HepG2 (cell line): ENCODE measurements around the gene CSNK1G1. TPM values are rescaled to one million over a fixed set of nuclear protein-coding genes. Genes with fewer than 3 reads are reported as not detected.

Source experiments
- CBX1 ChIP-seq: IDR thresholded peaks from one replicate; pipeline ENCODE4 v1.6.1; 2016; ENCODE audit warnings: antibody characterized with exemption, low read depth
- JUN ChIP-seq: sonication (generic); formaldehyde crosslinking; IDR thresholded peaks from 2 replicates; pipeline ENCODE4 v1.4.0; 2020; ENCODE audit warnings: mild to moderate bottlenecking, missing genetic modification reagents
- KAT2B ChIP-seq: fragments of 150-350 bp; IDR thresholded peaks from 2 replicates; pipeline ENCODE4 v1.6.1; 2014; ENCODE audit warnings: low read depth, low read length, borderline replicate concordance
- NCOA1 ChIP-seq: sonication (generic); formaldehyde crosslinking; IDR thresholded peaks from 2 replicates; pipeline ENCODE4 v1.9.0; 2021; ENCODE audit warnings: missing genetic modification reagents
- PHF8 ChIP-seq: sonication (generic); formaldehyde crosslinking; IDR thresholded peaks from 2 replicates; pipeline ENCODE4 v1.5.0; 2020; ENCODE audit warnings: missing genetic modification reagents
- RBM22 ChIP-seq: fragments of 200-400 bp; formaldehyde crosslinking; optimal IDR thresholded peaks from 2 replicates; pipeline ENCODE3; 2017; ENCODE audit warnings: mild to moderate bottlenecking, low read length, moderate library complexity
- RFX1 ChIP-seq: fragments of 450-650 bp; IDR thresholded peaks from 2 replicates; pipeline ENCODE4 v1.6.1; 2017
- SAFB2 ChIP-seq: sonication (generic); formaldehyde crosslinking; IDR thresholded peaks from 2 replicates; pipeline ENCODE4 v1.5.1; 2020; ENCODE audit warnings: missing genetic modification reagents, low read depth, mild to moderate bottlenecking, borderline replicate concordance
- ZNF225 ChIP-seq: sonication (generic); formaldehyde crosslinking; IDR thresholded peaks from 2 replicates; pipeline ENCODE4 v1.4.0; 2020; ENCODE audit warnings: mild to moderate bottlenecking, missing genetic modification reagents
- ZNF256 ChIP-seq: sonication (generic); formaldehyde crosslinking; conservative IDR thresholded peaks from 2 replicates; pipeline ENCODE4 v1.4.0; 2020; ENCODE audit warnings: missing genetic modification reagents
- ZNF430 ChIP-seq: sonication (generic); formaldehyde crosslinking; IDR thresholded peaks from 2 replicates; pipeline ENCODE4 v1.9.0; 2021; ENCODE audit warnings: mild to moderate bottlenecking, missing genetic modification reagents
- ZNF557 ChIP-seq: sonication (generic); formaldehyde crosslinking; IDR thresholded peaks from 2 replicates; pipeline ENCODE4 v1.4.0; 2020; ENCODE audit warnings: missing genetic modification reagents
- ZNF616 ChIP-seq: sonication (generic); formaldehyde crosslinking; IDR thresholded peaks from 2 replicates; pipeline ENCODE4 v1.5.0; 2020; ENCODE audit warnings: low read depth, mild to moderate bottlenecking, missing genetic modification reagents
- ZNF703 ChIP-seq: sonication (generic); formaldehyde crosslinking; IDR thresholded peaks from 2 replicates; pipeline ENCODE4 v1.5.1; 2020; ENCODE audit warnings: missing genetic modification reagents, mild to moderate bottlenecking, moderate library complexity, borderline replicate concordance
- polyA plus RNA-seq, 8 experiments: library from polyadenylated mRNA; depleted of rRNA in 3 of 8; stranded (reverse) in 7 of 8; unstranded in 1 of 8; fragments of >200 nt; fragmentation: Illumina TruSeq in 4 of 8; extraction: Trizol in 4 of 8; gene quantifications; 2 replicates each; pipeline versions ENCODE4 v1.2.1 to v1.2.3, GENCODE V29; 2011 to 2016; ENCODE audit warnings: low read depth in 4 of 8, missing spikeins in 1 of 8, mixed read lengths in 1 of 8; ENCODE audit not compliant: insufficient read depth in 1 of 8
- total RNA-seq, 5 experiments: library from RNA; depleted of rRNA; stranded (reverse); fragments of >200 nt; fragmentation: Illumina TruSeq; extraction: Trizol; gene quantifications; 2 replicates each; pipeline ENCODE4 v1.2.3, GENCODE V29; 2016; ENCODE audit warnings: low read depth in 1 of 5
- TF ChIP-seq, protein P1 (sequence below): sonication (generic); formaldehyde crosslinking; IDR thresholded peaks from 2 replicates; pipeline ENCODE4 v1.4.0; 2020; ENCODE audit warnings: mild to moderate bottlenecking, missing genetic modification reagents
- TF ChIP-seq, protein P2 (sequence below): sonication (generic); formaldehyde crosslinking; IDR thresholded peaks from 2 replicates; pipeline ENCODE4 v1.8.0; 2022; ENCODE audit warnings: low read depth, missing genetic modification reagents
- TF ChIP-seq, protein P3 (sequence below): sonication (generic); formaldehyde crosslinking; IDR thresholded peaks from 2 replicates; pipeline ENCODE4 v1.4.0; 2020; ENCODE audit warnings: mild to moderate bottlenecking, low read depth, missing genetic modification reagents
- TF ChIP-seq, protein P4 (sequence below): sonication (generic); formaldehyde crosslinking; IDR thresholded peaks from 2 replicates; pipeline ENCODE4 v1.4.0; 2020; ENCODE audit warnings: missing genetic modification reagents

CSNK1G1 gene
- total and polyA plus RNA-seq, 2 of the 13 experiments (the other 11 are each of a cell fraction or from before 2014, with no cell fraction given) = 8.5 to 12.6 TPM

DNA sequence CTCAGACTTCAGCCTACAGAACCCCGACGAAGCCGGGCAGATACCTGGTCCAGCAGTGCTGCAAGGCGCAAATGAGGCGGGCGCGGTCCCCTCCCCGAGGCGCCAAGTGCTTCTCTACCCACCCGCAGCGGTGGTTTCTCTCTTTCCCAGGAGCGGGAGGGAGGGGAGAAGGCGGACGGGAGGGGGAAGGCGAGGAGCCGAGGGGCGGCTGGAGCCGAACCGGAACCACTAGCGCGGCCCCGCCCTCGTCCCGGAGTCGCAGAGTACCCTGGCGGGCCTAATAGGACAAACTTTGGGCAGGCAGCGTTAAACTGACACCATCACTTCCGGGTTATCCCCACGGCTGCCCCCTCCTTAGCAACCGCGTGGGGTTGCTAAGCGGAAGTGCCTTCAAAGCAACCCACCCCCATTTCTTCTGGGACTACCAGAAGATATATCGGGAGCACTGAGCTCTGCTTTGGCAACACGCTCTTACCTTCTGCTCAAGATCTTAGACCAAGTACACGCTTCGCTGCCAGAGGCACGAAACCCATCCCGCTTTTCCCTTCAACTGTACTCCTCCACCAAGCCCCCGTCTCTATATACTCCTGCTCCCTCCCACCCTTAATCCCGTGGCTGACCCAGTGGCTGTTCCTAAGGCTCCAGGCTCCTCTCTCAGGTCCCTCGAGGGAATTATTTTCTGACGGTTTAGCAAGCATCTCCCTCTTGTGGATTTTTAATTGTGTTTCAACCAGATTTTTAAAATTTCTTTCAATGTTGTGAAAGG, at the start of gene CSNK1G1 (continued):
- TF ChIP-seq PHF8 (CRISPR knock-in tag) (peak; percentile 45; the same call in 1 of the 2 replicates), RFX1 (peak; percentile 91), ZNF256 (CRISPR knock-in tag) (no peak), ZNF703 (CRISPR knock-in tag) (no peak), SAFB2 (CRISPR knock-in tag) (no peak; the same call in 1 of the 2 replicates), ZNF430 (no peak), CBX1 (no peak), JUN (CRISPR knock-in tag) (no peak), NCOA1 (CRISPR knock-in tag) (no peak), ZNF557 (CRISPR knock-in tag) (no peak), RBM22 (peak; percentile 75), ZNF225 (CRISPR knock-in tag) (peak; percentile 33; the same call in 1 of the 2 replicates), ZNF616 (no peak), KAT2B (no peak)
- TF ChIP-seq, protein P1, sequence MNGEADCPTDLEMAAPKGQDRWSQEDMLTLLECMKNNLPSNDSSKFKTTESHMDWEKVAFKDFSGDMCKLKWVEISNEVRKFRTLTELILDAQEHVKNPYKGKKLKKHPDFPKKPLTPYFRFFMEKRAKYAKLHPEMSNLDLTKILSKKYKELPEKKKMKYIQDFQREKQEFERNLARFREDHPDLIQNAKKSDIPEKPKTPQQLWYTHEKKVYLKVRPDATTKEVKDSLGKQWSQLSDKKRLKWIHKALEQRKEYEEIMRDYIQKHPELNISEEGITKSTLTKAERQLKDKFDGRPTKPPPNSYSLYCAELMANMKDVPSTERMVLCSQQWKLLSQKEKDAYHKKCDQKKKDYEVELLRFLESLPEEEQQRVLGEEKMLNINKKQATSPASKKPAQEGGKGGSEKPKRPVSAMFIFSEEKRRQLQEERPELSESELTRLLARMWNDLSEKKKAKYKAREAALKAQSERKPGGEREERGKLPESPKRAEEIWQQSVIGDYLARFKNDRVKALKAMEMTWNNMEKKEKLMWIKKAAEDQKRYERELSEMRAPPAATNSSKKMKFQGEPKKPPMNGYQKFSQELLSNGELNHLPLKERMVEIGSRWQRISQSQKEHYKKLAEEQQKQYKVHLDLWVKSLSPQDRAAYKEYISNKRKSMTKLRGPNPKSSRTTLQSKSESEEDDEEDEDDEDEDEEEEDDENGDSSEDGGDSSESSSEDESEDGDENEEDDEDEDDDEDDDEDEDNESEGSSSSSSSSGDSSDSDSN (CRISPR knock-in tag) = peak; percentile 43; the same call in 1 of the 2 replicates
- TF ChIP-seq, protein P2, sequence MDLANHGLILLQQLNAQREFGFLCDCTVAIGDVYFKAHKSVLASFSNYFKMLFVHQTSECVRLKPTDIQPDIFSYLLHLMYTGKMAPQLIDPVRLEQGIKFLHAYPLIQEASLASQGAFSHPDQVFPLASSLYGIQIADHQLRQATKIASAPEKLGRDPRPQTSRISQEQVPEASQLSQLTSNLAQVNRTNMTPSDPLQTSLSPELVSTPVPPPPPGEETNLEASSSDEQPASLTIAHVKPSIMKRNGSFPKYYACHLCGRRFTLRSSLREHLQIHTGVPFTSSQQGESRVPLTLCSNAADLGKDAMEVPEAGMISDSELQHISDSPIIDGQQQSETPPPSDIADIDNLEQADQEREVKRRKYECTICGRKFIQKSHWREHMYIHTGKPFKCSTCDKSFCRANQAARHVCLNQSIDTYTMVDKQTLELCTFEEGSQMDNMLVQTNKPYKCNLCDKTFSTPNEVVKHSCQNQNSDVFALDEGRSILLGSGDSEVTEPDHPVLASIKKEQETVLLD (CRISPR knock-in tag) = no peak
- TF ChIP-seq, protein P3, sequence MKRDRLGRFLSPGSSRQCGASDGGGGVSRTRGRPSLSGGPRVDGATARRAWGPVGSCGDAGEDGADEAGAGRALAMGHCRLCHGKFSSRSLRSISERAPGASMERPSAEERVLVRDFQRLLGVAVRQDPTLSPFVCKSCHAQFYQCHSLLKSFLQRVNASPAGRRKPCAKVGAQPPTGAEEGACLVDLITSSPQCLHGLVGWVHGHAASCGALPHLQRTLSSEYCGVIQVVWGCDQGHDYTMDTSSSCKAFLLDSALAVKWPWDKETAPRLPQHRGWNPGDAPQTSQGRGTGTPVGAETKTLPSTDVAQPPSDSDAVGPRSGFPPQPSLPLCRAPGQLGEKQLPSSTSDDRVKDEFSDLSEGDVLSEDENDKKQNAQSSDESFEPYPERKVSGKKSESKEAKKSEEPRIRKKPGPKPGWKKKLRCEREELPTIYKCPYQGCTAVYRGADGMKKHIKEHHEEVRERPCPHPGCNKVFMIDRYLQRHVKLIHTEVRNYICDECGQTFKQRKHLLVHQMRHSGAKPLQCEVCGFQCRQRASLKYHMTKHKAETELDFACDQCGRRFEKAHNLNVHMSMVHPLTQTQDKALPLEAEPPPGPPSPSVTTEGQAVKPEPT = no peak
- TF ChIP-seq, protein P4, sequence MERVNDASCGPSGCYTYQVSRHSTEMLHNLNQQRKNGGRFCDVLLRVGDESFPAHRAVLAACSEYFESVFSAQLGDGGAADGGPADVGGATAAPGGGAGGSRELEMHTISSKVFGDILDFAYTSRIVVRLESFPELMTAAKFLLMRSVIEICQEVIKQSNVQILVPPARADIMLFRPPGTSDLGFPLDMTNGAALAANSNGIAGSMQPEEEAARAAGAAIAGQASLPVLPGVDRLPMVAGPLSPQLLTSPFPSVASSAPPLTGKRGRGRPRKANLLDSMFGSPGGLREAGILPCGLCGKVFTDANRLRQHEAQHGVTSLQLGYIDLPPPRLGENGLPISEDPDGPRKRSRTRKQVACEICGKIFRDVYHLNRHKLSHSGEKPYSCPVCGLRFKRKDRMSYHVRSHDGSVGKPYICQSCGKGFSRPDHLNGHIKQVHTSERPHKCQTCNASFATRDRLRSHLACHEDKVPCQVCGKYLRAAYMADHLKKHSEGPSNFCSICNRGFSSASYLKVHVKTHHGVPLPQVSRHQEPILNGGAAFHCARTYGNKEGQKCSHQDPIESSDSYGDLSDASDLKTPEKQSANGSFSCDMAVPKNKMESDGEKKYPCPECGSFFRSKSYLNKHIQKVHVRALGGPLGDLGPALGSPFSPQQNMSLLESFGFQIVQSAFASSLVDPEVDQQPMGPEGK (CRISPR knock-in tag) = peak; percentile 59
